WERI-Rb-1 (cell line): ENCODE measurements around the gene BRD1.

ENCODE experiments used
- DNase-seq: peaks from one replicate; pipeline ENCODE4 v3.0.0-alpha.2; 2020
- H3K27ac ChIP-seq: fragments of 250-450 bp; sonication (Bioruptor Pico); 2 replicates; pipeline ENCODE4 v1.5.1; 2020; ENCODE audit warnings: mild to moderate bottlenecking, moderate library complexity
- H3K27me3 ChIP-seq: fragments of 250-450 bp; sonication (Bioruptor Pico); 2 replicates; pipeline ENCODE4 v1.5.1; 2021; ENCODE audit warnings: mild to moderate bottlenecking, low read depth, moderate library complexity; ENCODE audit not compliant: insufficient read depth, severe bottlenecking
- H3K36me3 ChIP-seq: fragments of 250-450 bp; sonication (Bioruptor Pico); 2 replicates; pipeline ENCODE4 v1.5.1; 2020; ENCODE audit warnings: mild to moderate bottlenecking, moderate library complexity
- H3K4me3 ChIP-seq: 2 replicates; pipeline ENCODE4 v1.5.1; 2011; ENCODE audit warnings: low read depth, mild to moderate bottlenecking, control low read depth, low read length
- H3K9me3 ChIP-seq: fragments of 250-450 bp; sonication (Bioruptor Pico); 2 replicates; pipeline ENCODE4 v1.5.1; 2021; ENCODE audit warnings: mild to moderate bottlenecking, moderate library complexity; ENCODE audit not compliant: severe bottlenecking
- TF ChIP-seq, protein P1 (sequence below): IDR thresholded peaks from 2 replicates; pipeline ENCODE4 v1.5.1; 2011; ENCODE audit warnings: low read depth, mild to moderate bottlenecking, control low read depth, inconsistent platforms, low read length

Gene BRD1

DNA sequence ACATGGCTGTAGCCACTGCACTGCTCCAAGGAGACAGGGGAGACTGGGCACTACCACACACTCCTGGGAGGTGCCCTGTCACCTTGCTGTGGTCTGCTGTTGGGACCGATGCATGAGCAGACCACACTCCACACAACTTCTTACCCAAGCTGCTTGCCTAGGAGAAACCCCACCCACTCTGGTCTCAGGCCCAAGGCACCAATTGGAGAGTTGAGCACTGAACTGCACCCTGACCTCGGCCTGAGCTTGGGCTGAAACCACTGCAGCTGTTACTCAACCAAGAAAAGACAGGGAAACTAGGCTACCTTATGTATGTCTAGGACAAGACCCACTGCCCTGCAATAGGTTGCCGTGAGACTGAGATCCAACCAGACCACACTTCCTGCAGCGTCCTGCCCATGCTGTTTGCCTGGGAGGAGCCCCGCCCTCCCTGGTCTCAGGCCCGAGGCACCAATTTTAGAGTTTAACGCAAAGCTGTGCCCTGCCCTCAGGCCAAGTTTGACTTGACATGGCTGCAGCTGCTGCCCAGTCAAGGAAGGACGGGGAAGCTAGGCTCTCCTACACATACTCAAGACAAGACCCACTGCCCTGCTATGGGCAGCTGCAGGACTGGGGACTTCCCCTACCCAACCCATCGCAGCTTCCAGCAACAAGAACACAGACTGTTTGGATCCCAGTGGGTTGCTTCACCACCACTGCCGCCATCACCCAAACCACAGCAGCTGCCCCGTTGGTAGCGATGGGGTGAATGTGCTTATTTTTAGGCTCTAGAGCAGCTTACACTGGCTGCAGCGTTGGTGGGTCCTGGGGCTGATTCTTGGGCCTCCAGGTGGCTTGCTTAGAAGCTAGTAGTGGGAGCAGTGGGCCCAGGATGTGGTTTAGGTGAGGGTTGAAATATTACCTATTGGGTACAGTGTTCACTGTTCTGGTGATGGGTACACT is 66.8 kb downstream of the BRD1 start:
- Histone ChIP-seq H3K36me3 (no peaks in the 10 kb centered on the region), H3K4me3 (no peak overlapping the region), H3K9me3 (peaks cover 14% of the 10 kb centered on the region), H3K27ac (peak overlapping the region; percentile 94), H3K27me3 (no peaks in the 10 kb centered on the region)
- DNase-seq: no peak
- TF ChIP-seq, protein P1, sequence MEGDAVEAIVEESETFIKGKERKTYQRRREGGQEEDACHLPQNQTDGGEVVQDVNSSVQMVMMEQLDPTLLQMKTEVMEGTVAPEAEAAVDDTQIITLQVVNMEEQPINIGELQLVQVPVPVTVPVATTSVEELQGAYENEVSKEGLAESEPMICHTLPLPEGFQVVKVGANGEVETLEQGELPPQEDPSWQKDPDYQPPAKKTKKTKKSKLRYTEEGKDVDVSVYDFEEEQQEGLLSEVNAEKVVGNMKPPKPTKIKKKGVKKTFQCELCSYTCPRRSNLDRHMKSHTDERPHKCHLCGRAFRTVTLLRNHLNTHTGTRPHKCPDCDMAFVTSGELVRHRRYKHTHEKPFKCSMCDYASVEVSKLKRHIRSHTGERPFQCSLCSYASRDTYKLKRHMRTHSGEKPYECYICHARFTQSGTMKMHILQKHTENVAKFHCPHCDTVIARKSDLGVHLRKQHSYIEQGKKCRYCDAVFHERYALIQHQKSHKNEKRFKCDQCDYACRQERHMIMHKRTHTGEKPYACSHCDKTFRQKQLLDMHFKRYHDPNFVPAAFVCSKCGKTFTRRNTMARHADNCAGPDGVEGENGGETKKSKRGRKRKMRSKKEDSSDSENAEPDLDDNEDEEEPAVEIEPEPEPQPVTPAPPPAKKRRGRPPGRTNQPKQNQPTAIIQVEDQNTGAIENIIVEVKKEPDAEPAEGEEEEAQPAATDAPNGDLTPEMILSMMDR: no peak

DNA sequence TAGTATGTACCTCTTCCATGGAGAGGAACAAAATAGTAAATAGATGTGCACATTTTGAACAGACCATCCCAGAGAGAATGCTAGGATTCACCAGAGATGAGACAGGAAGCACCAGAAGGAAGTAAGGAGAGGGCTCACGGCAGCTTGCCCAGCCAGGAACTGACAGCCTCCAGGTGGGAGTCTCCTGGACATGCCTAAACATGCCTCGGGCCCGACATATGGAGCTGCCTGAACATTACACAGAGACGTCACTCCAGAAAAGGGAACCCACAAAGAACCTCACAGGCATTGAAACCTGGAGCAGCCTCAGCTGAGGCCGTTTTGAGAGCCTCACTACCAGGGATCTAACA is 67.4 kb downstream of the BRD1 start:
- H3K9me3 ChIP-seq: peaks cover 14% of the 10 kb centered on the region
- H3K27ac ChIP-seq: peak overlapping the region; percentile 94
- H3K36me3 ChIP-seq: no peaks in the 10 kb centered on the region
- H3K4me3 ChIP-seq: no peak overlapping the region
- no peaks in the 10 kb centered on the region for H3K27me3 ChIP-seq
- TF ChIP-seq, protein P1: no peak
- DNase-seq: peak; percentile 73

DNA sequence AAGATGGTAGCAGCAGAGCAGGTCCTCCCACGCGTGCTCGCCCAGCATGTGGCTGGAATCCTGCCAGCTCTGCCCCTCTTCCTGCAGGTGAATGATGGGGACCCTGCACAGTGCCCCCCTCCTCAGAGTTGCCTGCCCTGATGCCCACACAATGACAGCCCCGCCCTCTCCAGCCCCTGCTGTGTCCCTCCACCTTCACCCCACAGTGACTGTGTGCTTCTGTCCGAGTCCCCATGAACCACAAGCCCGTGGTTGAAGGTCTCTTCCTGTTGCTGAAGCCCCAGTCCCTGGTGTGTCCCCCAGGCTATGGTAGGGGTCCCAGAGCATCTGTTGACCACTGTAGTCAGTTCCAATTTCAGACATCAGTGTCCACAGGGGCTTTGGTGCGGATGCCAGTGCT is 71.0 kb downstream of the BRD1 start:
- Histone ChIP-seq H3K36me3 (no peaks in the 10 kb centered on the region), H3K4me3 (no peak overlapping the region), H3K27me3 (no peaks in the 10 kb centered on the region), H3K9me3 (peaks cover 14% of the 10 kb centered on the region), H3K27ac (no peak overlapping the region)
- DNase-seq: no peak
- TF ChIP-seq, protein P1: no peak

DNA sequence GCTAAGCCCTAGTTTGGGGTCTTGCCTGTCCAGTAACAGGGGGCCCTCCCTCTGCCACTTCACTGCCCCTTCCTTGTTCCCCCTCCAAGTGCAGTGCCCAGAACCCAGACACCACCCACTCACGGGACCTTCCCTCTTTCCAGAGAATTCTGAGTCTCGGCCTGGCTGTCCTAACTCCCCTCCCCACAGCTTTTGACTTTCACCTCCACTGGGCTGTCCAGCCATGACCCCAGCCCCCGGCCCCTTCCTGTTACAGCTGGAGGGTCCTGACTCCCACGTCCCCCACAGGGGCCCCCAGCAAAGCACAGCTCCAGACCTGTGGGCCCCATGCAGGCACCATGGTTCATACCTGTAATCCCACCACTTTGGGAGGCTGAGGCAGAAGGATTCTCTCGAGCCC is 71.5 kb downstream of the BRD1 start:
- Histone ChIP-seq H3K27ac (no peak overlapping the region), H3K9me3 (peaks cover 14% of the 10 kb centered on the region), H3K27me3 (no peaks in the 10 kb centered on the region), H3K4me3 (no peak overlapping the region), H3K36me3 (no peaks in the 10 kb centered on the region)
- DNase-seq: no peak
- TF ChIP-seq, protein P1: no peak

DNA sequence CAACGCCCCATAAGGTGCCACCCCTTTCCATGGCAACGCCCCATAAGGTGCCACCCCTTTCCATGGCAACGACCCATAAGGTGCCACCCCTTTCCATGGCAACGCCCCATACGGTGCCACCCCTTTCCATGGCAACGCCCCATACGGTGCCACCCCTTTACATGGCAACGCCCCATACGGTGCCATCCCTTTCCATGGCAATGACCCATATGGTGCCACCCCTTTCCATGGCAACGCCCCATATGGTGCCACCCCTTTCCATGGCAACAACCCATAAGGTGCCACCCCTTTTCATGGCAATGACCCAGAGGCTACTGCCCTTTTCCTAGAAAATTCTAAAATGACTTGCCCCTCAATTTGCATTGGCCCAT is 72.1 kb downstream of the BRD1 start:
- no peak for DNase-seq
- no peaks in the 10 kb centered on the region for H3K27me3 ChIP-seq
- H3K4me3 ChIP-seq: no peak overlapping the region
- H3K27ac ChIP-seq: no peak overlapping the region
- TF ChIP-seq, protein P1: no peak
- no peaks in the 10 kb centered on the region for H3K36me3 ChIP-seq
- peaks cover 14% of the 10 kb centered on the region for H3K9me3 ChIP-seq
